Suprapubic skin (tissue), 3 donors: Measurements from ENCODE around the gene PRSS33.

Experiments
- CTCF ChIP-seq, 2 donors: fragments of 200-600 bp in 1 of 2; fragments of 450-650 bp in 1 of 2; sonication (generic) in 1 of 2; IDR thresholded peaks; one replicate each; pipeline ENCODE4 v1.5.1; 2016 to 2019; ENCODE audit warnings: antibody characterized with exemption in 2 of 2, mild to moderate bottlenecking in 1 of 2, moderate library complexity in 1 of 2
- EP300 ChIP-seq: sonication (generic); formaldehyde crosslinking; IDR thresholded peaks from one replicate; pipeline ENCODE4 v1.6.1; 2017; ENCODE audit warnings: antibody characterized with exemption
- POLR2A ChIP-seq, 2 donors: fragments of 450-650 bp; IDR thresholded peaks; one replicate each; pipeline ENCODE4 v1.6.1; 2017; ENCODE audit warnings: antibody characterized with exemption in 2 of 2, mild to moderate bottlenecking in 2 of 2, moderate library complexity in 2 of 2

- TF ChIP-seq CTCF (IDR thresholded peaks at IDR 0.05) (no peak), POLR2A (IDR thresholded peaks at IDR 0.05) (no peak), EP300 (no peak)
Measured at GRCh38 chr16:2791174-2791573, 3.8 kb upstream of the PRSS33 start.
